HTERT RPE-1 (cell line): ENCODE measurements around the gene PNPLA7.

Experiments
- in situ Hi-C: fragments of 300-500 bp; cut with MboI; formaldehyde crosslinking; loops from 4 replicates; pipeline ENCODE4 v1.14.3; 2020; ENCODE audit warnings: low sequenced_read_pairs

PNPLA7 gene

GRCh38 chr9:137497921-137498719 is 52.1 kb downstream of the PNPLA7 start:
- in situ Hi-C loops = no loop called here

GRCh38 chr9:137496601-137497375 is 53.4 kb downstream of the PNPLA7 start:
- in situ Hi-C loops = no loop called here

DNA sequence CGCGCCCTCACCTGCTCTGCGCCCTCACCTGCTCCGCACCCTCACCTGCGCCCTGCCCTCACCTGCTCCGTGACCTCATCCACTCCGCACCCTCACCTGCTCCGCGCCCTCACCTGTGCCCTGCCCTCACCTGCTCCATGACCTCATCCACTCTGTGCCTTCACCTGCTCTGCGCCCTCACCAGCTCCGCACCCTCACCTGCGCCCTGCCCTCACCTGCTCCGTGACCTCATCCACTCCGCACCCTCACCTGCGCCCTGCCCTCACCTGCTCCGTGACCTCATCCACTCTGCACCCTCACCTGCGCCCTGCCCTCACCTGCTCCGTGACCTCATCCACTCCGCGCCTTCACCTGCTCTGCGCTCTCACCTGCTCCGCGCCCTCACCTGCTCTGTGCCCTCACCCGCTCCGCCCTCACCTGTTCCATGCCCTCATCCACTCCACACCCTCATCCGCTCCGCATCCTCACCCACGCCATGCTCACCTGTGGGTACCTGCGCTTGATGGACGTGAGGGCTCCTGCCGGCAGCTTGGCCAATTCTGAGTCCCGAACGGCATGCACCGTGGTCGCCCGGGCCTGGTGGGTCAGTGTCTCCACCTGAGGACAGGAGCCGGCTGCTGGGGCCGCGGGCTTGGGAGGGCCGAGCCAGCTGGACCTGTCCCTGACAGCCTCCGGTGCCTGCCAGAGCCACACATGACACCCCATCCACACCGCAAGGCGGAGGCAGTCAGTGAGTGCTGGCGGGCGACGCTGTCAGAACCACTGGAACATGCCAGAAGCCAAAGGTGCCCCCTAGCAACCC is 55.5 kb downstream of the PNPLA7 start:
- in situ Hi-C loops = no loop called here

GRCh38 chr9:137494104-137494544 is 56.1 kb downstream of the PNPLA7 start:
- in situ Hi-C loops = no loop called here

- in situ Hi-C loops = no loop called here
Measured at GRCh38 chr9:137493364-137494103, 56.7 kb downstream of the PNPLA7 start.

DNA sequence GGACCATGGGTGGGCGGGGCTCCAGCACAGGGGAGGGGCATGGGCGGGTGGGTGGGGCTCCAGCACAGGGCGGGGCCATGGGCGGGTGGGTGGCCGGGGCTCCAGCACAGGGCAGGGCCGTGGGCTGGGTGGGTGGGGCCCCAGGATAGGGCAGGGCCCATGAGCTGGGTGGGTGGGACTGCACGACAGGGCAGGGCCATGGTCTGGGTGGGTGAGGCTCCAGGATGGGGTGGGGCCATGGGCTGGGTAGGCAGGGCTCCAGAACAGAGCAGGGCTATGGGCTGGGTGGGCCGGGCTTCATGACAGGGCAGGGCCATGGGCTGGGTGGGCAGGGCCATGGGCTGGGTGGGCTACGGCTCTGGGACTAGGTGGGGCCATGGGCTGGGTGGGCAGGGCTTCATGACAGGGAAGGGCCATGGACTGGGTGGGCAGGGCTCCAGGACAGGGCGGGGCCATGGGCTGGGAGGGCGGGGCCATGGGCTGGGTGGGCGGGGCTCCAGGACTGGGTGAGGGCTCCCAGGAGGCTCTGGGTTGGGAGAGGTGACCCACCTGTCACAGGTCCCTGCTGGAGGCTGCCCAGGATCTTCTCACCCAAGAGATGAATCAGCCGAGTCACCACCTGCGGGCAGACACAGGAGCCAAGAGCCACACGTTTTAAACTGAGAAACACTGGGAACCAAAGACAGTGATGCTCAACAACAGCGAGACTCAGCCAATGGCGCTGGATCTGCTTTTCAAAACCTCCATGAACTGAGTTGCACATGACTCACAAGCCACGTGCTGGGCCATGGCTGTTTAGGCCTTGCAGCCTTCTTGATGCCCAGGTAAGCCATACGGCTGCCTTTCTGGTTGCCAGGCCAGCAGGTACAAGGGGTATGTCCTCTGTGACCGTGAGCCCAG is 57.5 kb downstream of the PNPLA7 start:
- in situ Hi-C loops = no loop called here

- in situ Hi-C loops = no loop called here
Measured at GRCh38 chr9:137491735-137492432, 58.3 kb downstream of the PNPLA7 start.

- in situ Hi-C loops = no loop called here
Measured at GRCh38 chr9:137490532-137491186, 59.5 kb downstream of the PNPLA7 start.

- in situ Hi-C loops = no loop called here
Measured at GRCh38 chr9:137488906-137489305, 61.3 kb downstream of the PNPLA7 start.

DNA sequence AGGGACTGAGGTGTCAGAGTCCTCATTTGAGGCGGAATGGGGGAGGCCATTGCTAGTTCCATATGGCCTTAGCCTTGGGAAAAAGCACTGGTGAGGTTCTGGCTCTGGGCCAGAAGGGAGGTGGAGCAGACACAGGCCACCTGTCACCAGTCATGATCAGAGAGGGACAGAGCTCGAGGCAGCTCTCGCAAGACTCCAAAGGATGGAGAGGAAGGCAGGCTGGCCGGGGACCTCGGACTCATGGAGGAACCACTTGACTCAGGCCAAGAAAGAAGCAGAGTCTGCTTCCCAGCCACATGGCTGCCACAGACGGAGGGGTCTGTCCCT is 61.9 kb downstream of the PNPLA7 start:
- in situ Hi-C loops = no loop called here

- in situ Hi-C loops = no loop called here
Measured at GRCh38 chr9:137487454-137488326, 62.5 kb downstream of the PNPLA7 start.

DNA sequence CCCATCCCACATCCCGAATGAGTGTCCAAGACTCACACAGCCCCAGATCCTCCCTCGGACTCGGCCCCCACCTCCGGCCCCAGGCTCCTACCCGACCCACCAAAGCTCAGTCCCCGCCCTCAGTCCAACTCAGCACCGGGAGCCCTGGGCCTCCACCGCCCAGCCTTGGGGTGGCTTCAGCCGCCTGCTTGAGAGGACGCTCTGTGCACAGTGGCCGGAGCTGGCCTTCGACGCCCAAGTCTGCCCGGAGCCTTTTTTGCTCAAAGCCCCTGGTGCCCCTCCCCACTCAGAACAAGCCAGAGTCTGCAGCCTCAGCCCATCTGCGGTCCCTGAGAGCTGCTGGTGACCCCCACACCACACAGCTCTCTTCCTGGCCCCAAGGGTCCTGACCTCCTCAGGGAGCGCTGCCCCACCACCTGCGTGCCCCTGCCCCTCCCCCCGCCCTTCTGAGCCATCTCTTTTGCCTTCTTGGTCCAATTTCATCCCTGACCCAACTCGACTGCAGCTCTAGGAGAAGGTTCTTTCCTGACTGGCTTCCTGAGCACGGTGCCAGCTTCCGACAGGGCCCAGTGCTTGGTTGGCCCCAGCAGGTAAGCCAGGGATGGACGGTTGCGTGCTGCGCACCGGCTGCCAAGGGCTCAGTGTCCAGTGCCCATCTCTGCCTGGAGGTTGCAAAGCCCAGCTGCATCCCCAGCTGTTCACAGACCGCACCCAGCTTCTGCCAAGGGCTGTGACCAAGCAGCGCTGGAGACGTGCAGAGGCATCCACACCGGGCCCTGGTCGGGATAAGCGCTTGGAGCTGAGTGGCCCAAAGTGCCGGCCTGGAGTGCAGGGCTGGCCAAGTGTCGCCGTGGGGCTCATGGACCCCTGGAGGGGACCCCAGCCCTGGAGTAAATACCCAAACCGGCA is 63.4 kb downstream of the PNPLA7 start:
- in situ Hi-C loops = no loop called here

- in situ Hi-C loops = no loop called here
Measured at GRCh38 chr9:137486141-137486490, 64.1 kb downstream of the PNPLA7 start.

GRCh38 chr9:137485343-137486140 is 64.7 kb downstream of the PNPLA7 start:
- in situ Hi-C loops = no loop called here

DNA sequence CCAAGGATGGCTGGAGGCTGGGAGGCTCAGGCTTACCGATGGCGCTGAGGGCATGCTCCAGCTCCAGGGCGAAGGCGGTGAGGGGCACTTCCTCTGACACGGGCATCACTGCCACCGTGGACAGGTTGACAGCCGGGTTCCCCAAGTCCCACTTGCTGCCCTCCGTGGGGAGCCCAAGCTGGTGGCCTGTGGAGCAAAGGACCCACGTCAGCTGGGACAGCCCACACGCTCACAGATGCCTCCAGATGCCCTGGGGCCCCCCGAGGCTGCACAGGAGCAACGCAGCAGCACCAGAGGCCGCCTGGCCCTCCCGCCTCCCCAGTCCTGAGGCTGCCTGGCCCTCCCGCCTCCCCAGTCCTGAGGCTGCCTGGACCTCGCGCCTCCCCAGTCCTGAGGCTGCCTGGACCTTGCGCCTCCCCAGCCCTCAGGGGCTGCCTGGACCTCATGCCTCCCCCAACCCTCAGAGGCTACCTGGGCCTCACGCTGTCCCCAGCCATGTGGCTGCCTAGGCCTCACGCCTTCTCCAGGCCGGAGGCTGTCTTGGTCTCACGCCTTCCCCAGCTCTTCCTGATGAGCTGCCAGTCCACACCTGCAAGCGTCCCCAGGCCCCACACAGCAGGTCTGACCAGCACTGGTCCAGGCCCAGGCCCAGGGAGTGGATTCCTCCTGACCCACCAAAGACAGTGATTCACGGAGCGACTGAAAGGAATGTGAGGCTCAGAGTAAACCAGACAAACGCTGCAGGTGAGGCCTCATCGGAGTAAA is 65.5 kb downstream of the PNPLA7 start:
- in situ Hi-C loops = no loop called here
